HG02973 (cell line): ENCODE results near the gene UGT2B17.
A peak's percentile ranks its signal among the peaks of the same experiment; 100 is the strongest.
"Not testable (repeated sequence)": the region's sequence is repeated elsewhere in the genome, so short reads cannot be mapped to it uniquely, and the experiment has no call there.

Experiments used
- ATAC-seq: cut with Tn5 transposase; IDR thresholded peaks from one replicate; pipeline ENCODE4 v1.9.1; 2021; ENCODE audit warnings: moderate library complexity; ENCODE audit not compliant: unreplicated experiment

UGT2B17 gene

DNA sequence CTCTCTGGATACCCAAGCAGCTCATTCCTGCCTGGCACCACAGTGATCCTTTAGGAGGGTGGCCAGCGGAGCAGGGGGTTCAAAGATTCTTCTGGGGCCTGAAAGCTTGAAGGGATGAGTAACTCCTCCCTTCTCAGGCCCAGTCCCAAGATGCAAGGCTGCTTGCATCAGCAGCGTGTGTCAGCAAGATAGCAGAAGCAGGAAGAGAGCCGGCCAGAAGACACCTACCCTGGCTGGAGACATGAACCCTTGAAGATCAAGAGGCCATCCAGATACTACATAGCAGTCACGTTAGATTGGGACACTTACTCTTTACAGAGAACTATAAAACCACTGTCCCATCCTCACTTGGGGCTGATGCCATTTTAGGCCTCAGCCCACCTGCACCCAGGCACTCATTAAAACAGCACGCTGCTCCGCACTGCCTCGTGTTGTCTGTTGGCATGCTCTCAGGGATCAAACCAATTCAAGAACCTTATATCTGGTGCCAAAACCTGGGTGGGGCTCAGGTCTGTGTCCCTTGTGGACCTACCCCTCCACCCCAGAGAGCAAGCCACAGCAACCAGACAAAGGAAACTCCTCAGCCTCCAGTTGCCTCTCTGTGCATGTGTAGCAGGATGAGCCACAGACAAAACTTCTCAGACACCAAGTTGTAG lies 6.5 kb downstream of the UGT2B17 start:
- no peak for ATAC-seq

DNA sequence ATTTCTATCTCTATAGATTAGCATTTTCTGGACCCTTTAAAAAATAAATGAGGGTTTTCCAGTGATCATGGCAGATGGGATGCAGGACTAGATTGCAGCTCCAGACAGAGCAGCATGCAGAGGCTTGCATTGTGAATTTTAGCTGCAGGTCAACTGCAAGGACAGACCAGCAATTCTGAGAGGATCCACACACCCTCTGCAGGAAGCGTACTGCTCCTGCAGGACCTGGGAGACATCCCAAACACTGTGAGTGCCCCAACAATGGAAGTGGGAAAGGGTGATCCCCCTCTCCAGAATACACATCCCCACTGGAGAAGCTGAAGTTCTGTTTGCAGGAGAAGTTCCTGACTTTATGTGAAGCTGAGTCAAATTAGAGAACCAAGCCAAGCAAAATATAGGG lies 7.1 kb downstream of the UGT2B17 start:
- ATAC-seq: not testable (repeated sequence)

DNA sequence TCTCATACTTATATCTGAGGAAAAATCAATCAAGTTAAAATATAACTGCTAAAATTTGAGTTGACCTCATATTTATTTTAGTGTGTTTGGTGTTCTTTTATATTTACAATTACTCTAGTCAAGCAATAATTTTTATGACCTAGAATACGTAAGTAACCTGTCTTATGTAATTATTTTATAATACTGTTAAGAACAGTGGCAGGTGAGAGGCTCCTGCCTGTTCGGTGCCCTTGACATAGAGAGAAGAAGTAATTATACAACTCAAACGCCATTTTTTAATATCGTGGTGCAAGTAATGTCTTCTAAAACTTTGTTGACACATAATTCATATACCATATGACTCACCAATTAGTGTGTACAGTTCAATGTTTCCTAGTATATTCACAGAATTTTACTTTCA lies 7.6 kb downstream of the UGT2B17 start:
- peak; percentile 43 for ATAC-seq

DNA sequence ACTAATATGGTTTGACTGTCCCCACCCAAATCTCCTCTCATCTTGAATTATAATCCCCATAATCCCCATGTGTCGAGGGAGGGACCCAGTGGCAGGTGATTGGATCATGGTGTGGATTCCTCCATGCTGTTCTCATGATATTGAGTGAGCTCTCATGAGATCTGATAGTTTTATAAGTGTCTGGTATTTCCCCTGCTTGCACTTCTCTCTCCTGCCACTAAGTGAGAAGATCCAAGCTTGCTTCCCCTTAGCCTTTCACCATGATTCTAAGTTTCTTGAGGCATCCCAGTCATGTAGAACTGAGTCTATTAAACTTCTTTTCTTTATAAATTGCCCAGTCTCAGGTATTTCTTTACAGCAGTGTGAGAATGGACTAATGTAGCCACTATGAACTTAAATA lies 9.8 kb downstream of the UGT2B17 start:
- not testable (repeated sequence) for ATAC-seq

DNA sequence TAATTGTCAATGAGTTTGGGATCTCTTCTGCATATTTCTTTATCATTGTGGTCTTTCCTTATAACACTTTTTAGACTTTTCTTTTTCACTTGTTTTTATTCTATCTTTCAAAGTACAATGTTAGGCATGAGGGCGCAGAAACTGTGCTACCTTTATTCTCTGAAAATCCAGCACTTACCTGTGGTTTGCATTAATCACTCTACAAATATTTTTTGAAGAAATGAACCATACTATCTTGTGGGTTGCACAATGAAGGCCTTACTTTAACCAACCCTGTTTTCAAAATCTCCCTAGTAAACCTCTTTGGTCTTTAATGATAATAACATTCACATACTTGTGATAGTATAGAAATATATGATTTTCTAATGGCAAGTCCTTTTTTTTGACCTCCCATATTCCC lies 11.0 kb downstream of the UGT2B17 start:
- ATAC-seq: not testable (repeated sequence)

DNA sequence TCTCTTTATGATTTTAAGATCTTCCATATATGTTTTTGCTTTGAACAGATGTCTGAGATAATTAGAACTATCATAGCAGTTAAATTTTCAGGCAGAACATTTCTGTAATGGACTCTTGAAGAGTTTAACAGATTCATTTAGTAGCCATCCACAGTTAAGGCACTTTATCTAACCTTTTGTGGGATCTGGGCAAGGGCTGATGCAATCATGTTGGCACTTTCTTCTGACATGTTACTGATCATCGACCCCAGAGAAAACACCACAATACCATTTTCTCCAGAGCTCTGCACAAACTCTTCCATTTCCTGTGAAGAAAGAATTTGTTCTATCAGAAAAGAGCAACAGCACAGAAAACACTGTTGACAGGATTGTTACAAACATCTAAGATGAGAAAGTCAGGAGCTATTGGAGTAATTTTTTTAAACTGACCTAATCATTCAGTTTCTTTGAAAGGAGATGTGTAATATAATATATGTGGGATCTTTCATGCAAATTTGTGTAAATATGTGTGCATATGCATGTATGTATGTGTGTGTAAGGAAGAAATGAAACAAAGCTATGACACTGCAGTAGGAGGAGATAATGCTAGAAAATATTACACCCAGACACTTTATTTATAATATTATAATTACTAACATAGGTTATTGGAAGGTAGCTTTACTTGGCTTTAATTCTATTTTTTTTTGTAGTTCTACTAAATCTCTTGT lies 15.6 kb downstream of the UGT2B17 start:
- not testable (repeated sequence) for ATAC-seq

DNA sequence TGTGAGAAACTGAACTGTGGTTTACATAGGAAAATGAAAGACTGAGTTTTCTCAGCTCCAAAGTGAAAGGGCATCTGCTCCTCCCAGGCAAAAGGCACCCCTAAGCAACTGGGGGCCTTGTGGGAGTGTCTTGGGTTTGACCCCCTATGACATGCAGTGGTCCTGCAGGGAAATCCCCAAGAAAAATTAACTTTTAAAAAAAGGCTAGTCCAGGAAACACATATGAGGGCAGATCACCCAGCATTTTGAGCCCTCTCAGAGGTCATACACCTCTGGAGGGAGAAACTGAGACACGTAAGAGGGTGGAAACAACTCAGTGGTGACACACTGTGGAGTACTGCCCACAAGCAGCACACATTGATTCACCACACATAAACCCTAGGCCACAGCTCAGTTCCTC lies 22.3 kb downstream of the UGT2B17 start:
- peak; percentile 54 for ATAC-seq

DNA sequence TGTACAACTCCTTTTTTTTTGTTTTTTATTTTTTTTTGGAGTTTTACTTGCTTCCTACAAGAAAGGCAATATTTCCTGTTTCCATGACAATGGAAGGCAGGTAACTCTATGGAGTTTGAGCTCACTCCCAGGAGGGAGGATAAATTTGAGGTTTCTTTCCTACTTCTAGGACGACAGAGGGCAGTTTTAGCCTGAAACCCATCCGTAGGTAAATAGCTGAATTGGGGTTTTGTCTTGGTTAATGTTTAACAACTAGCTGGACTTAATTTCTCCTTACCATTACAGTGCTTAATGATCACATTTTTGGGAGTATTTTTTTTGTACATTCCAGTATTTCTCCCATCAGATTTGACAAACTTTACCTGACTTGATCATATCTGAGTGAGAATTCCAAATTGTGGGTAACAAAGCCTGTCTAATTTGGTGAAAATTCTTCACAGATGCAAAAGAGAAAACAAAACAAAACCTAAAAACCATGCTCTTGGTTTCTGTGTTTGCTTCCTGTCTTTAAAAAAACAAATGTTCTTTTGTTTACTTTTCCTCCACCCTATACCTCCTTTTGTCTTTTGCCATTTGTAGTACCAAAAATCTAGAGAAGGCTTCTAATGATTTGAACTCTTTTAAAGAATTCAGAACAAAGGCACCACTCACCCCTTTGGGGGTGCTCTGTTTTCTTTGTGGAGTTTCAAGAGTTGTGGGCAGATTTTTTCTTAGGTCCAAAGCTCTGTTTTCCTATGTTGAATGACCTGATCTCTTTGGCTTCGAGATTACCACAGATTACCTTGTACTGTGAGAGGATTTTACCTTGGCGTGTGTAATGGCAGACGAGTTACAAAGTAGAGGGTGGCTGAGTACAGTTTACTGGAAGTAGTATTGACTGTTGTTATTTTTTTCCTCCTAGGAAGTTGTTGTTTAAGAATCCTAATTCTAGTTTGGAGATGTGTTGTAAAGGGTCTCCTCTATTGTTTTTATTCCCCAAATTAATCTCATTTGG lies 23.0 kb downstream of the UGT2B17 start:
- ATAC-seq: peak; percentile 69

DNA sequence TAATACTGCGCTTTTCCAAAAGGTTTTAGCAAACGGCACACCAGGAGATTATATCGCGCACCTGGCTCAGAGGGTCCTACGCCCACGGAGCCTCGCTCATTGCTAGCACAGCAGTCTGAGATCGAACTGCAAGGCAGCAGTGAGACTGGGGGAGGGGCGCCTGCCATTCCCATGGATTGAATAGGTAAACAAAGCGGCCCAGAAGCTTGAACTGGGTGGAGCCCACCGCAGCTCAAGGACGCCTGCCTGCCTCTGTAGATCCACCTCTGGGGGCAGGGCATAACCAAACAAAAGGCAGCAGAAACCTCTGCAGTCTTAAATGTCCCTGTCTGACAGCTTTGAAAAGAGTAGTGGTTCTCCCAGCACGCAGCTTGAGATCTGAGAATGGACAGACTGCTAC lies 33.4 kb downstream of the UGT2B17 start:
- not testable (repeated sequence) for ATAC-seq

DNA sequence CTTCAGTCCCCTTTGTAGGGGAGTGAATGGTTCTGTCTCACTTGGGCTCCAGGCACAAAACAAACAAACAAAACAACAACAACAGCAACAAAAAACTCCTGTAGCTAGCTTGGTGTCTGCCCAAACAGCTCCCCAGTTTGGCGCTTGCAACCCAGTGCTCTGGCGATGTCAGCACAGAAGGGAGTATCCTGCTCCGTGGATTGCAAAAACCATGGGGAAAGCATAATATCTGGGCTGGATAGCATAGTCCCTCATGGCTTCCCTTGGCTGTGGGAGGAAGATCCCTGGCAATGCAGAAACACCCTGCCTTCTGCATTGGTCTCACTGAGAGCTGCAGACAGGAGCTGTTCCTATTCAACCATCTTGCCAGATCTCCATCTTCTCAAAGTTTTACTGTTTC lies 39.7 kb downstream of the UGT2B17 start:
- ATAC-seq: no peak

DNA sequence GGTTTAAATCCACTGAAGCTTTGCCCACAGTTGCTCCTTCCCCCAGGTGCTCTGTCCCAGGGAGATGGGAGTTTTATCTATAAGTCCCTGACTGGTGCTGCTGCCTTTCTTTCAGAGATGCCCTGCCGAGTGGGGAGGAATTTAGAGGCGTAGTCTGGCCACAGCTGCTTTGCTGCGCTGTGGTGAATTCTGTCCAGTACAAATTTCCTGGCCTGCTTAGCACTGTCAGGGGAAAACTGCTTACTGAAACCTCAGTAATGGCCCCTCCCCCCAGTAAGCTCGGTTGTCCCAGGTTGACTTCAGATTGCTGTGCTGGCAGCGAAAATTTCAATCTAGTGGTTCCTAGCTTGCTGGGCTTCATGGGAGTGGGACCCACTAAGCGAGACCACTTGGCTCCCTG lies 40.1 kb downstream of the UGT2B17 start:
- ATAC-seq: no peak

DNA sequence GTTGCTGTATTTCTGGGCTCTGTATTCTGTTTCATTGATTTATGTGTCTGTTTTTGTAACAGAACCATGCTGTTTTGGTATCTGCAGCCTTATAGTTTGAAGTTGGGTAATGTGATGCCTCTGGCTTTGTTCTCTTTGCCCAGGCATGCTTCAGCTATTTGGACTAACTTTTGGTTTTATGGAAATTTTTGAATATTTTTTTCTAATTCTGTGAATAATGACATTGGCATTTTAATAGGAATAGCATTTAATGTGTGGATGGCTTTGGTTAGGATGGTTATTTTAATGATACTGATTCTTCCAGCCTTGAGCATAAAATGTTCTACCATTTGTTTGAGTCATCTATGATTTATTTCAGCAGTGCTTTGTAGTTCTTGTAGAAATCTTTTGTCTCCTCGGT lies 53.9 kb downstream of the UGT2B17 start:
- ATAC-seq: not testable (repeated sequence)

DNA sequence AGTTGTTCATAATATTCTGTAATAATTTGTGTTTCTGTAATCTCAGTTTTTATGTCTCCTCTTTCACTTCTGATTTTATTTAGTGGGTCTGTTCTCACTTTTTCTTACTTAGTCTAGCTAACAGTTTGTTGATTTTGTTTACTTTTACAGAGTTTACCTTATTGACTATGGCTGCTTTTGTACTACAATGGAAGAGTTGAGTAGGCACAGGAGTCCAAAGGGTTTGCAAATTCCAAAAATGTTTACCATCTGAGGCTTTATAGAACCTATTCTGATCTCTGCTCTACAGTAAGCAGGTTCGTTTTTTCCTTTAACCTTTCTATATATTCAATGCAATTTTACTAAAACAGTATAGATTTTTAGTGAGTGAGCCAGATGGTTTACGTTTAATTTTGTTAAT lies 55.1 kb downstream of the UGT2B17 start:
- no peak for ATAC-seq

DNA sequence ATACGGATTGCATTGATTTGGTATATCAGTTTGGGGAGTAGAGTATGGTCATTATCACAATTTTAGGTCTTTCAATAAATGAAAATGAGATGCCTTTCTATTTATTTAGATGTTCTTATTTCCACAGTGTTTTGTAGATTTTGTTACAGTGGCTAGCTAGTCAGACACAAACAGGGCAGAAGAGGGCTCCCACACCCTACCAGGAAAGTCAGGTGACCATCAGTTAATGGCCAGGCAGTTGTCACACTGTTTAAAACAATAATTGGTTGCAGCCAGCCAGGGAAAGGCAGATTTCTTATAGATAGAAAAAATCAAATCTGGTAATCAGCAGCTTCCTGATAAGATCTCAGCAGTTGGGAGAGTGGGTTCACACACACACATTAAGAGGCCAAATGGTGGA lies 57.2 kb downstream of the UGT2B17 start:
- no peak for ATAC-seq

DNA sequence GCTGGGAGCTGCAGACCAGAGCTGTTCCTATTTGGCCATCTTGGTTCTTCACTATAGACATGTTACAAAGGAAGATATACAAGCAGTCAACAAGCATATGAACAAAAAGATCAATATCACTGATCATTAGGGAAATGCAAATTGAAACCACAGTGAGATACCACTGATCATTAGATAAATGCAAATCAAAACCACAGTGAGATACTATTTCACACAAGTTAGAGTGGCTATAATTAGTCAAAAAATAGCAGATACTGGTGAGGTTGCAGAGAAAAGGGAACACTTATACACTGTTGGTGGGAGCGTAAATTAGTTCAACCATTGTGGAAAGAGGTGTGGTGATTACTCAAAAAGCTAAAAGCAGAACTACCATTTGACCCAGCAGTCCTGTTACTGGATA lies 70.7 kb downstream of the UGT2B17 start:
- not testable (repeated sequence) for ATAC-seq

DNA sequence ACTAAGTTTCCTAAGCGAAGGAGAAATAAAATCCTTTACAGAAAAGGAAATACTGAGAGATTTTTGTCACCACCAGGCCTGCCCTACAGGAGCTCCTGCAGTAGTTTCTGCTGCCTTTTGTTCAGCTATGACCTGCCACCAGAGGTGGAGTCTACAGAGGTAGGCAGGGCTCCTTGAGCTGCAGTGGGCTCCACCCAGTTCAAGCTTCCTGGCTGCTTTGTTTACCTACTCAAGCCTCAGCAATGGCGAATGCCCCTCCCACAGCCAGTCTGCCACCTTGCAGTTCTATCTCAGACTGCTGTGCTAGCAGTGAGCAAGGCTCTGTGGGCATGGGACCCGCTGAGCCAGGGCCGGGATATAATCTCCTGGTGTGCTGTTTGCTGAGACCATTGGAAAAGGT lies 71.3 kb downstream of the UGT2B17 start:
- ATAC-seq: not testable (repeated sequence)

DNA sequence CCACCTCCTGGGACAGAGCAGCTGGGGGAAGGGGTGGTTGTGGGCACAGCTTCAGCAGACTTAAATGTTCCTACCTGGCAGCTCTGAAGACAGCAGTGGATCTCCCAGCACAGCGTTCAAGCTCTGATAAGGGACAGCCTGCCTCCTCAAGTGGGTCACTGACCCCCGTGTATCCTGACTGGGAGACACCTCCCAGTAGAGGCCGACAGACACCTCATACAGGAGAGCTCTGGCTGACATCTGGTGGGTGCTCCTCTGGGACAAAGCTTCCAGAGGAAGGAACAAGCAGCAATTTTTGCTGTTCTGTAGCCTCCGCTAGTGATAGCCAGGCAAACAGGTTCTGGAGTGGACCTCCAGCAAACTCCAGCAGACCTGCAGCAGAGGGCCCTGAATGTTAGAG lies 72.7 kb downstream of the UGT2B17 start:
- ATAC-seq: not testable (repeated sequence)

DNA sequence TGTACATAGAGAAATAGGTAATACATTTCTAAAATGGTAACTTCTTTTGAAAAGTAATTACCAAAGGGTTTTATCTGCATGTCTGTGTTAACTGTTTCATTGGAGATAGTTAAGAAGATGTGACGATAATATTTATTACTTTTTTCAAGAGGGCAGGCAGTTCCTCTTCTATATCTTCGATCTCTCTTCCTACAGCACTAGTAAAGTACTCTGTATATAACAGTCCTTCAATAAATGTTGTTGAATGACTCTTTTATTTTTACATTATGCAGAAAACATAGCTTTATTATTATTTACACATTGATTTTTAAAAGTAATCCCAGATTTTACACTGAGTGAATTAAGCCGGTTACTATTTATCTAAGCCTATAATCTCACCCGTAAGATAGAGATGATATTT lies 77.1 kb downstream of the UGT2B17 start:
- no peak for ATAC-seq

DNA sequence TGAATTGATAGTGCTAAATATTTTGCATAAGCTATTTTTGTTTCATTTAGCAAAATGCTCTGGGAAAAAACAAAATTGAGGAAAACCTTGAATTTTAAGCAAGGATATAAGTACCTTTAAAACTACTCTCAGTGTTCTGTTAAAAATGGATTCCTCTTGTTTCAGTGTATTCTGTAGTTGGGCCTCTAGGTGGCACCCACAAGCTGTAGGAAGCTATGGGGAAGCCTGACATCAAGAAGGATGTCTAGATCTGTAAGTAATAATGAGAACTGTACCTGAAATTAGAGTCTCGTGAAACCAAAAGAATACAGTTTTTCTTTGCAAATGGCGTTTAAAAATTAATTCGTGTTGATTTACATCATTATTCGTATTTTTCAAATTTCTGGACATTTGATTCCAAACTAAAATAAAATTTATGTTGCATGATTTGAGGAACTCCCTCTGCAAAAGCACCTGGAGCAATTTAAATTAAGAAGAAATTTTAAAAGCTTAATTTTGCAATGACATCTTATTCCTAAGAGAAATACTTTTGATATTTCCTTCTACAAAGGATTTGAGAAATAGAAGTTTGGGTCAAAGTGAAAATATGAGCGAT lies 77.6 kb downstream of the UGT2B17 start:
- peak; percentile 88 for ATAC-seq

DNA sequence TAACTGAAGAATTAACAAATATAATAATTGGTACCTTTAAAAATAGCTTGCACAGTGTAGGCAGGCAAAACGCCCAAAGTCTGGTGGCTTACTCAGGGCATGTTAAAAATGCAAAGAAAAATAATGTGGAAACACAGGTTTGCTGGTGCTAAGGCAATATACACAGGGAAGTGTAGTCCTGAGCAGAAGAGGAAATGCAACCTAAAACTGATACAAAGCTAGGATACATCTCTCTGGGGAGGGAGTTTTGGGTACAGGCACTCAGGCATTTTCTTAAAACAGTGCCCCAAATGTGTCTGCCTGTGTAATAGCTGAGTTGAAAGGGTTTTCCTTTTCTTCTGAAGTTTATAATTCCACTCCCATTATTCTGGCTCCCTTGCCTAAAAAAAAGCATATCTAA lies 81.4 kb downstream of the UGT2B17 start:
- no peak for ATAC-seq

DNA sequence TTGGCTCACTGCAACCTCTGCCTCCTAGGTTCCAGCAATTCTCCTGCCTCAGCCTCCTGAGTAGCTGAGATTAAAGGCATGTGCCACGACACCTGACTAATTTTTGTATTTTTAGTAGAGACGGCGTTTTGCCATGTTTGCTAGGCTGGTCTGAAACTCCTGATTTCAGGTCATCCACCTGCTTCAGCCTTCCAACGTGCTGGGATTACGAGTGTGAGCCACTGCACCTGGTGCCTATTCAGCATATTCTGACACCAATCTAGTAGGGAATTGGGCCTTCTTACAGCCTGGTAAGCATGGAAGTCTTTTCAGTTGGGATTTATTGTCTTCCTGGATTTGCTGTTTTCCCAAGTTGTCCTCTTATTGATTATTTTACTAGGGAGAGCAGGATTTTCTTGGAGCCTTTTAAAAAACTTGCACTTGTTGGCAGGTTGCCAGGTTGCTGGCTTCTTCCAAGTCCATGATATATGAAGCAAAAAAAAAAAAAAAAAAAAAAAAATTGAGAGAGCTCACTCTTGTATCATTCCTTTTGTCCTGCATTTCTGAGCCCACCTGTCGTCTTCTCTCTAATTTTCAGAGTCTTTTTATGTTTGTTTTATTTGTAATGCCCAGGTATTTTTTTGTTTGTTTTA lies 85.2 kb downstream of the UGT2B17 start:
- no peak for ATAC-seq
